ENCODE data around the gene PAPPA. TPM values are rescaled to one million over a fixed set of nuclear protein-coding genes. Genes with fewer than 3 reads are reported as not detected.

PAPPA gene
- total RNA-seq, 8 experiments from 2014 or later = 1.5 to 26.5 (median 9.5) TPM

GRCh38 chr9:116448431-116448830, 294.8 kb downstream of the PAPPA start:
- WGBS, 10 experiments = 83 to 100% (median 94%) methylated on average over 1 to 3 of the region's 3 CpGs; no CpG with 5 or more reads in 6 of the 10 experiments
- in situ Hi-C loops (cut with MboI; ENCODE audit: low pct_unique_long_range_greater_than_20kb in 2 of 9, low sequenced_read_pairs in 9 of 9, unreplicated experiment in 9 of 9) = no loop called here

GRCh38 chr9:116449949-116450348, 296.4 kb downstream of the PAPPA start:
- H3K27ac ChIP-seq = no peak overlapping the region
- H3K4me1 ChIP-seq (replicated peaks in 1 of 2) = peaks cover 0 to 2% of the 10 kb centered on the region in 2 donors
- in situ Hi-C loops (cut with MboI; ENCODE audit: low pct_unique_long_range_greater_than_20kb in 2 of 9, low sequenced_read_pairs in 9 of 9, unreplicated experiment in 9 of 9) = no loop called here
- no peak for ATAC-seq (replicated peaks in 6 of 8)
- no peak overlapping the region for H3K4me3 ChIP-seq
- 75 to 100% (median 100%) methylated on average over 1 to 3 of the region's 3 CpGs for WGBS, 10 experiments

More at GRCh38 chr9:116448431-116448830, 294.8 kb downstream of the PAPPA start:
- ATAC-seq (replicated peaks in 6 of 8) = no peak
- Histone ChIP-seq H3K4me3 (no peak overlapping the region), H3K27ac (no peak overlapping the region), H3K4me1 (replicated peaks in 1 of 2) (peaks cover 0 to 2% of the 10 kb centered on the region in 2 donors)

GRCh38 chr9:116450378-116451139, 297.0 kb downstream of the PAPPA start:
- H3K4me1 ChIP-seq (replicated peaks in 1 of 2) = peaks cover 0 to 2% of the 10 kb centered on the region in 2 donors
- peak in 2 of 8 experiments; percentile 32 to 56 for ATAC-seq (replicated peaks in 6 of 8)
- in situ Hi-C loops (cut with MboI; ENCODE audit: low pct_unique_long_range_greater_than_20kb in 2 of 9, low sequenced_read_pairs in 9 of 9, unreplicated experiment in 9 of 9) = no loop called here
- 80 to 96% (median 83%) methylated on average over 1 to 3 of the region's 3 CpGs; no CpG with 5 or more reads in 7 of the 10 experiments for WGBS, 10 experiments
- no peak overlapping the region for H3K27ac ChIP-seq
- H3K4me3 ChIP-seq = no peak overlapping the region

GRCh38 chr9:116451500-116452115, 298.0 kb downstream of the PAPPA start:
- no peak overlapping the region for H3K4me3 ChIP-seq
- H3K4me1 ChIP-seq (replicated peaks in 1 of 2) = peaks cover 0 to 2% of the 10 kb centered on the region in 2 donors
- WGBS, 10 experiments = 0 to 100% (median 88%) methylated on average over 1 to 2 of the region's 2 CpGs; no CpG with 5 or more reads in 1 of the 10 experiments
- in situ Hi-C loops (cut with MboI; ENCODE audit: low pct_unique_long_range_greater_than_20kb in 2 of 9, low sequenced_read_pairs in 9 of 9, unreplicated experiment in 9 of 9) = no loop called here
- ATAC-seq (replicated peaks in 6 of 8) = peak in 3 of 8 experiments; percentile 22 to 81 (median 37)
- H3K27ac ChIP-seq = no peak overlapping the region
